Measurements from ENCODE around the gene AAK1. TPM values are rescaled to one million over a fixed set of nuclear protein-coding genes. Genes with fewer than 3 reads are reported as not detected.

Gene AAK1
- total RNA-seq, 1 experiment from 2014 or later: 30.6 TPM

- peaks cover 17 to 20% of the 10 kb centered on the region in 2 experiments for H3K4me1 Mint-ChIP-seq
These were observed 142.2 kb downstream of the AAK1 start for GRCh38 chr2:69501301-69501700.

More at GRCh38 chr2:69501301-69501700, 142.2 kb downstream of the AAK1 start:
- Histone ChIP-seq H2AK5ac (ENCODE audit: insufficient read length, low read length) (no peak overlapping the region), H3K4ac (ENCODE audit: low read depth, low read length) (no peak overlapping the region), H3K23me2 (ENCODE audit: insufficient read length, low read depth, low read length, poor library complexity, severe bottlenecking) (no peaks in the 10 kb centered on the region), H4K20me1 (ENCODE audit: control insufficient read depth, insufficient read depth, insufficient read length) (no peaks in the 10 kb centered on the region), H3K23ac (ENCODE audit: insufficient read length, low read depth, low read length) (no peak overlapping the region), H3K79me1 (ENCODE audit: insufficient read depth, low read depth, low read length, poor library complexity, severe bottlenecking) (no peaks in the 10 kb centered on the region), H3K79me2 (ENCODE audit: insufficient read depth, low read length) (no peaks in the 10 kb centered on the region), H3K27me3 (ENCODE audit: insufficient read depth, low read length) (no peaks in the 10 kb centered on the region), H2BK20ac (ENCODE audit: low read depth, low read length, poor library complexity, severe bottlenecking) (no peak overlapping the region), H2BK15ac (ENCODE audit: low read depth, low read length) (no peak overlapping the region), H2BK120ac (ENCODE audit: low read depth, low read length, poor library complexity, severe bottlenecking) (no peak overlapping the region), H3K14ac (ENCODE audit: insufficient read depth, low read length) (no peak overlapping the region), H3K27ac (ENCODE audit: insufficient read length, low read depth, low read length) (no peak overlapping the region), H3K56ac (ENCODE audit: insufficient read length, low read depth, low read length) (no peak overlapping the region), H2AFZ (ENCODE audit: low read length) (no peak overlapping the region), H2BK12ac (ENCODE audit: insufficient read length, low read depth, low read length) (no peak overlapping the region), H4K91ac (ENCODE audit: insufficient read length, low read depth, low read length) (no peak overlapping the region), H3K9me3 (ENCODE audit: control insufficient read depth, low read depth, low read length) (no peaks in the 10 kb centered on the region), H4K5ac (ENCODE audit: insufficient read length, low read depth, low read length) (no peak overlapping the region), H3K4me2 (ENCODE audit: insufficient read depth, insufficient read length, low read length) (no peak overlapping the region), H2BK5ac (ENCODE audit: insufficient read length, low read length) (no peak overlapping the region), H3K9ac (ENCODE audit: extremely low read depth, insufficient read length, low read length) (no peak overlapping the region), H3K4me1 (ENCODE audit: insufficient read depth, low read length) (no peaks in the 10 kb centered on the region; the same call in 1 of the 2 replicates), H4K8ac (replicated peaks; ENCODE audit: insufficient read length, low read depth, low read length) (no peak overlapping the region), H3T11ph (ENCODE audit: low read length) (no peak overlapping the region), H3K18ac (ENCODE audit: insufficient read length, low read depth, low read length) (no peak overlapping the region)
- Mint-ChIP-seq H3K4me3 (peak overlapping the region in 1 of 2 experiments; percentile 29; a peak in 1 of 5 replicates), H3K27ac (0 out of 7 replicates have a peak overlapping the region, but pooled peaks of 1 of the 3 experiments have one; percentile 4), H3K9me3 (no peaks in the 10 kb centered on the region), H3K36me3 (ENCODE audit: insufficient read depth in 1 of 3, low read depth in 3 of 3) (peaks cover 0 to 8% (median 8%) of the 10 kb centered on the region in 3 experiments; a peak in 3 of 7 replicates), H3K27me3 (ENCODE audit: low read depth) (no peaks in the 10 kb centered on the region)
- no peak for TF ChIP-seq CTCF (conservative IDR thresholded peaks at IDR 0.05)
- DNase-seq: no peak
- no CpG with 5 or more reads among the region's 3 CpGs for WGBS (ENCODE audit: extremely low coverage, insufficient read length, low lambda C conversion rate)
